Limb (tissue), 2 donors: ENCODE measurements around the gene PLCXD1.
A peak's percentile ranks its signal among the peaks of the same experiment; 100 is the strongest.
"Not testable (repeated sequence)": the region's sequence is repeated elsewhere in the genome, so short reads cannot be mapped to it uniquely, and the experiment has no call there.

Source experiments
- DNase-seq, 2 donors: peaks; one replicate each; pipeline ENCODE4 v3.0.0-alpha.2; 2016; ENCODE audit errors: extremely low spot score in 2 of 2

PLCXD1 gene

GRCh38 chrX:316351-317325, 35.5 kb downstream of the PLCXD1 start:
- DNase-seq = no peak

DNA sequence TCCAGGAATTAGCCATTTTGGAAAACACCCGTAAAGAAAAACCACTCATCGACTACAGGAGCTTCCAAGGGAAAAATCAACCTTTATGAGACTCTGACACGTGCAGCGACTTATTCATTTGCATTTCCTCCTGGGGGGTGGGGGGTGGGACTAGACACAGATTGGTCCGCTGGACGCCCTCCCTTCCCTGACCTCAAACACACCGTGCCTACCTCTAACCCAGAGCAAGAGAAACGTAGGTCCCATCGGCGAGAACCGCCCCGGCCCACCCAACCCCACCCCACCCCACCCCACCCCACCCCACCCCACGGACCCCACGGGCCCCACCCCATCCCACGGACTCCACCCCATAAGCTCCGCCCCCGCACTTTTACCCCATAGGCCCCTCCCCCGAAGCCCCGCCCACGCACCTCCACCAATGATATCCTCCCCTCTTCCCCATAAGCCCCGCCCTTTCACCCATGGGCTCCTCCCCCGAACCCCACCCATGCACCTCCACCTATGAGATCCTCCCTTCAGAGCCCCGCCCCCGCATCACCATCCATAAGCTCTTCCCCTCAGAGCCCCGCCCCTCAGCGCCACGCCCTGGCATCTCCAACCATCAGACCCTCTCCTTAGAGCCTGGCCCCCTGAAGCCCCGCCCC, 36.4 kb downstream of the PLCXD1 start:
- DNase-seq = no peak

DNA sequence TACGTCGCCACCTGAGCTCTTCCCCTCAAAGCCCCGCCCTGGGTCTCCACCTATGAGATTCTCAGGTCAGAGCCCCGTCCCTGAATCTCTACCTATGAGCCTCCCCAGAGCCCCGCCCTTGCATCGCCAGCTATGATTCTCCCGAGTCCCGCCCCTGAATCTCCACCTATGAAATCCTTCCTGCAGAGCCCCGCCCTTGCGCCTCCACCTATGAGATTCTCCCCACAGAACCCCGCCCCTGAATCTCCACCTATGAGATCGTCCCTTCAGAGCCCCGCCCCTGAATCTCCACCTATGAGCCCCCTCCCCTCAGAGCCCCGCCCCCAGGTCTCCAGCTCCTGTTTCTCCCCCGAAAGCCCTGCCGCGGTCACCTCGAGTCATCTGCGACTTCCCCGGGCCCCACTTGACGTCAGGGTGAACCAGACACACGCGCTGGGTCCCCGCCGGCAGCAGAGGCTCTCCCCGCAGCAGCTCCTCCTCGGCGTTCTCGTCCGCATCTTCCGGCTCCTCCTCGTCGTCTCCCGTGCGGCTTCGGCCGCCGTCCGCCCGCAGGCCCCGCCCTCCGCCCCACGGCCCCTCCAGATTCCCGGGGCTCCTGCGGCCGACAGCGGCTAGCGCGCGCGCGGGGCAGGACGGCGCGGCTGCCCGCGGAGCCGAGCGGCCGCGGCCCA, 37.0 kb downstream of the PLCXD1 start:
- DNase-seq = peak; percentile 96 to 97

- peak; percentile 100 for DNase-seq
Observed at GRCh38 chrX:318739-319578, 37.8 kb downstream of the PLCXD1 start, which contains the start of gene GTPBP6. Gene GTPBP6 (minus strand): TSS chrX:318796. CDS start chrX:318787, 9 bp downstream.

DNA sequence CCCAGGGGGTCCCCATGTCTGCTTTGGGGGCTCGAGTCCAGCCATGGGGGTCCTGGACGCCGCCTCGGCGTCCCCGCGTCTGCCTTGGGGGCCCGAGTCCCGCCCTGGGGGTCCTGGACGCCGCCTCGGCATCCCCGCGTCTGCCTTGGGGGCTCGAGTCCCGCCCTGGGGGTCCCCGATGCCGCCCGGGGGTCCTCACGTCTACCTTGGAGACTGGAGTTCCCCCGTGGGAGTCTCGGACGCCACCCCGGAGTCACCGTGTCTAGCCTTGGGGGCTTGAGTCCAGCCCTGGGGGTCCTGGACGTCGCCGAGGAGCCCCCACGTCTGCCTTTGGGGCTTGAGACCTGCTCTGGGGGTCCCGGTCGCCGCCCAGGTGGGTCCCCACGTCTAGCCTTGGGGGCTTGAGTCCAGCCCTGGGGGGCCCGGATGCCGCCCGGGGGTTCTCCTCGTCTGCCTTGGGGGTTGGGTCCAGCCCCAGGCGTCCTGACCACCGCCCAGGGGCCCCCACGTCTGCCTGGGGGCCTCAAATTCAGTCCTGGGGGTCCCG, 38.5 kb downstream of the PLCXD1 start:
- DNase-seq = peak in 1 of 2 donors; percentile 73

- peak in 1 of 2 donors; percentile 62 for DNase-seq
Observed at GRCh38 chrX:320126-320783, 39.1 kb downstream of the PLCXD1 start.

DNA sequence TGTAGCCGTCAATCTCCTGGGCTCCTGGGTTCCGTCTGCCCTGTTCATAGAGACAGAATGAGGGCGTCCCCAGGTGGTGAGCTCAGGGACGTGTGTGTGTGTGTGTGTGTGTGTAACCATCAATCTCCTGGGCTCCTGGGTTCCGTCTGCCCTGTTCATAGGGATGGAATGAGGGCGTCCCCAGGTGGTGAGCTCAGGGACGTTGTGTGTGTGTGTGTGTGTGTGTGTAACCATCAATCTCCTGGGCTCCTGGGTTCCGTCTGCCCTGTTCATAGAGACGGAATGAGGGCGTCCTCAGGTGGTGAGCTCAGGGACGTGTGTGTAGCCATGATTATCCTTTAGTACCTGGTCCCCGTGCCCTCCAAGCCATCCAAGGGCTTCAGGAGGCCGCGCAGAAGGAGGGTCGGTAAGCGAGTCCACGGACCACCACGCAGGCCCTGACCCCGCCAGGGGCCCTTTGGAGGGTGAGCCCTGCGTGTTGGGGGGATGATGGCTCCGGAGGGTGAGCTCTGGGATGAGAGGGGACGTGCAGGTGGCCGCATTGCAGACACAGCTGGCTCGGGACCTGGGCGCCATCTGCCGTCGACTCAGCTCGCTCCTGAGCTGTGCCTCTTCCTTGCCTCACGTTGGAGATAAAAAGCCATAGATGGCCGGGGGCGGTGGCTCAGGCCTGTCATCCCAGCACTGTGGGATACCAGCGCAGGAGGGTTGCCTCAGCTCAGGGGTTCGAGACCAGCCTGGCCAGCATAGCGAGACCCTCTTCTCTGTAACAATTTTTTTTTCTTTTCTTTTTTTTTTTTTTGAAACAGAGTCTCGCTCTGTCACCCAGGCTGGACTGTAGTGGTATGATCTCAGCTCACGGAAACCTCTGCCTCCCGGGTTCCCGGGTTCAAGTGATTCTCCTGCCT, 42.8 kb downstream of the PLCXD1 start:
- no peak for DNase-seq

GRCh38 chrX:324664-325063, 43.5 kb downstream of the PLCXD1 start:
- DNase-seq = not testable (repeated sequence)

DNA sequence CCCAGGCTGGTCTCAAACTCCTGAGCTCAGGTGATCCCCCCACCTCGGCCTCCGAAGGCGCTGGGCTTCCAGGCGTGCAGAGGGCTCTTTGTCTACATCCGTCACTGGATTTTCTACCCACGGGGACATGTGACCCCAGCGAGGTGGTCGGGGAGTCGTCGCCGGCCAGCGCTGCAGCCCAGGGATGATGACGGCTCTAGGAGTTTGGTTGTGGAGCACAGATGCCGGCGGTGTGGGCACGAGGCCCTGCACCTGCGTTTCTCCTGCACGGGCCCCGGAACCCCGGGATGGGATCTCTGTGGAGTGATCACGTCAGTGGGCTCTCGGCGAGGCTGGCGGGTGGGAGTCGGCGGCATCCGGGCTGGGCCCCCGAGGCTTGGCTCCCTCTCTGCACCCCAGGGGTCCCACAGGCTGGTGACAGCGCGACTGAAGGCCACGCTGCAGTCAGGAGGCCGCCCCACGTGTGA, 46.5 kb downstream of the PLCXD1 start:
- DNase-seq = no peak

- no peak for DNase-seq
Observed at GRCh38 chrX:329291-329910, 48.2 kb downstream of the PLCXD1 start.

GRCh38 chrX:330141-330725, 49.1 kb downstream of the PLCXD1 start:
- DNase-seq = not testable (repeated sequence)

DNA sequence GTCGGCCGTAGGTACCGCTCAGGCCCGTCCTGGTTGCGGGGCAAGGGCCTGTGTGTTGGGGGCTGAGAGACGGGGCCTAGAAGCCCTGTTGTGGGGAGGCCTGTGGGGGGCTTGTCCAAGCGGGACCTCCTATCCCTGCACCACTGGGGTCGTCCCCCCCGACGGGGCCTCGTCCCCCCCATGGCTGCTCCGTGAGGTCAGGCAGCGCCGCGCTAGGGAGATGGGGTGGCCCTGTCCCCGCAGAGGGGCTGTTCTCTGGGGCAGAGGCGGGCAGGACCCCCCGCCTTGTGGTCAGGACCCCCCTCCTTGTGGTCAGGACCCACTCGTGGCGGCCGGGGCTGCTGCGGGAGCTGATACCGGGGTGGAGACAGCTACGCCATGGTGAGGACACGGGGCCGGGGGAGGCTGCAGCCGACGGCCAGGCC, 49.6 kb downstream of the PLCXD1 start:
- DNase-seq = no peak

DNA sequence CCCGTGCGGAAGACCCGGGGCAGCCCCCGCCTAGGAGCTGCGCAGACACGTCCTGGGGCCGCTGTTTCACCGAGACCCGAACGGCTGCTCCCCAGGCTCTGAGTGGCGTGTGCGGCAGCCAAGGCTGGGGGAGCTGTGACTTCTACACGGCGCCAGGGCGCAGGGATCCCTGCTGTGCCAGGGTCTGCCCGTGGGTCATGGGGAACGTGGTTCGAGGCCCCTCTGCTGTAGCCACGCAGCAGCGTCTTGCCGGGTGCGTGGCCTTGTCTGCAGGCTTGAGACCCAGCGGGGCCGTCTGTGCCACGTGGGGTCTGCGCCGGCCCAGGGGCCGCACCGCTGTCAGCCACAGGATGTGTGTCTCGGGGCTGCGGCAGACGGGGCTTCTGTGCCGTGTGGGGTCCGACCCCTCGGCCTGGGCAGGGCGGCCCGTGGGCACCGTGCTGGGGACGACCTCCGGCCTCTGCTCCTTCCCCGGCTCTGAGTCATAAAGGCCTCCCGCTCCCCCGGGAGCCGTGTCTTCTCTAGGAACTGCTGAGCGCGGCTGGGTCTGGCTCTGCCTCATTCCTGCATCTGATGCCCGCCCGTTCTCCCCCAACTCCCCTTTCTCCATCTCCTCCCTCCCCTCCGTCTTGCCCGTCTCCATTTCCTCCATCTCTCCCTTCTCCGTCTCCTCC, 50.1 kb downstream of the PLCXD1 start:
- DNase-seq = no peak

DNA sequence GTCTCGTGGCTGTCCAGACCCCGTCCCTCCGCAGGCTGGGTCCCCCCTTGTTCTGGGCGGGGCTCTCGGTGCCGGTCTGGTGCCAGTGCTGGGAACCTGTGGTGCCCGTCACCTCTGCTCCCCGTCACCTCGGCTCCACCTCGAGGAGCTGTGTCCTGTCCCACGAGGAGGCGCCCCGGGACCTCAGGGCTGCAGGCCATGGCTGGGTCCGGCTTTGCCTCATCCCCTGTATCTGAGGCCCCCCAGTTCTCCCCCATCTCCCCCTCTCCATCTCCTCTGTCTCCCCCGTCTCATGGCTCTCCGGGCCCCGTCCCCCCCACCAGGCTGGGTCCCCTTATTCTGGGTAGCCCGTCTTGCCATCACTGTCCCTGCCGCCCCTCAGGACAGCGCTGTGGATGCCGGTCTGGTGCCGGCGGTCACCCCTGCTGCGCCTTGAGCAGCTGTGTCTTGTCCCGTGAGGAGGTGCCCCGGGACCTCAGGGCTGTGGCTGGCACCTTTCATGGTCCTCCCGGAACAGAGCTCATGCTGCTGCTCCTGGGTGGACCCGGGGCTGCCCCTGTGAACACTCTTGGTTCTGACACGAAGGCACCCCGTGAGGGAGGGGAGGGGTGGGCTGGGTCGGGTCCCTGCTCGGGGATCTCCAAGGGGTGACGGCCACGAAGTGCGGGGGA, 50.8 kb downstream of the PLCXD1 start:
- DNase-seq = no peak

DNA sequence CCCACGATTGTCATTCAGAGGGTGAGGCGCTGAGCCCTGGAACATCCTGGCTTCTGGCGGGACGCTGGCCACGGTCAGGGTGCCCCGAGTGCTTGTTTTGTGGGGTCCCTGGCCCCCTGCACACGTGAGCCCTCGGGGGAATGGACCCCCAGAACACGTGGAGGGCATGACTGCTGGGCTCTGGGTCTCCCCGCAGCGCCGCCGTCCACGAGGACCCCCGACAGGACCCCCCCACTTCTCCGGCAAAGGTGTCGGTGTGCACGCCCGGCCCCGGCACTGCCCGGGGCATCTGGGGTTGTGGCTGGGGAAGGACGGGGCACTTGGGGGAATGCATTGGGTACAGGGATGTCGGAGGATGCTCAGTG, 51.3 kb downstream of the PLCXD1 start:
- DNase-seq = no peak

DNA sequence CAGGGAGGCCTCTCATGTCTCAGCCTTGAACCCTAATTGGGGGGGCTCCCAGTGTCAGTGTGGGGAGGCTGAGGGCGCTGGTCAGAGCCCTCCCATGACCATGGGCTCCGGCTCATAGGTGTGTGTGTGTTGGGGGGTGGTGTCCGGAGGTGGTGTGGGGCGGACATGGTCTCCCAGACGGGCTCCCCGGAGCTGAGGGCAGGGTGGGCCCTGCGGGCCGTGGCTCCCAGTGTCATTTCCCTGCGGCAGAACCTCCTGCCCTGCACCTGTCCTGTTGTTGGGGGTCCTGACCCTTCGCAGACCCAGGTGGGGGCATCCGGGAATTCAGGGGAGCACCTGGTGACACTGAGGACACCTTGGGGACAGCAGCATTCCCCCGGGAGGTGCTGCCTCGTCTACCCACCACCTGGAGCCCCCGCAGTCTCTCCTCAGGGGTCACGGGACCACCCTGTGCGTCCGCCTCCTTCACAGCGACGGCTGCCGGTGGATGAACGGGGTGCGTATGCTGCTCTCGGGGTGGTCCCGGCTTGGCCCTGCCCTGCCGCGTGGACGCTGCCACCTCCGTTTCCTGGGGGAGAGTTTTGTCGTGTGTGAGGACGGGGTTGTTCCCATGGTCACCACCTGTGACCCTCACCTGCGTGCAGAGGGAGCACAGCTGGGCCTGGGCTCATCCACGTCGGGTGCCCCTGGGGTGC, 51.9 kb downstream of the PLCXD1 start:
- DNase-seq = no peak
